HG02571 (cell line): ENCODE results near the gene TNS1.

Experiments
- ATAC-seq: cut with Tn5 transposase; IDR thresholded peaks from one replicate; pipeline ENCODE4 v1.9.1; 2021; ENCODE audit warnings: mild to moderate bottlenecking, moderate library complexity; ENCODE audit not compliant: unreplicated experiment

Gene TNS1

GRCh38 chr2:217880287-217880889, 122.4 kb downstream of the TNS1 start:
- ATAC-seq = no peak

GRCh38 chr2:217878915-217879590, 123.7 kb downstream of the TNS1 start:
- no peak for ATAC-seq

- no peak for ATAC-seq
Observed at GRCh38 chr2:217877866-217878265, 124.9 kb downstream of the TNS1 start.

GRCh38 chr2:217876253-217876570, 126.6 kb downstream of the TNS1 start:
- ATAC-seq = no peak

GRCh38 chr2:217875556-217876252, 127.1 kb downstream of the TNS1 start:
- no peak for ATAC-seq

- ATAC-seq = no peak
Observed at GRCh38 chr2:217875138-217875537, 127.7 kb downstream of the TNS1 start.

- no peak for ATAC-seq
Observed at GRCh38 chr2:217873371-217873770, 129.4 kb downstream of the TNS1 start.

GRCh38 chr2:217872319-217872718, 130.5 kb downstream of the TNS1 start:
- ATAC-seq = no peak

GRCh38 chr2:217870528-217871011, 132.2 kb downstream of the TNS1 start:
- ATAC-seq = no peak

- no peak for ATAC-seq
Observed at GRCh38 chr2:217868911-217869334, 133.9 kb downstream of the TNS1 start.

GRCh38 chr2:217868265-217868892, 134.4 kb downstream of the TNS1 start:
- no peak for ATAC-seq

GRCh38 chr2:217866457-217866856, 136.3 kb downstream of the TNS1 start:
- no peak for ATAC-seq

- no peak for ATAC-seq
Observed at GRCh38 chr2:217864963-217865772, 137.6 kb downstream of the TNS1 start.

GRCh38 chr2:217863883-217864282, 138.9 kb downstream of the TNS1 start:
- ATAC-seq = no peak

- ATAC-seq = no peak
Observed at GRCh38 chr2:217861334-217861877, 141.4 kb downstream of the TNS1 start.

- no peak for ATAC-seq
Observed at GRCh38 chr2:217859926-217860325, 142.9 kb downstream of the TNS1 start.

- ATAC-seq = no peak
Observed at GRCh38 chr2:217858519-217859491, 144.0 kb downstream of the TNS1 start.

- ATAC-seq = no peak
Observed at GRCh38 chr2:217857624-217858506, 144.9 kb downstream of the TNS1 start.
